ENCODE data around the gene COL20A1. TPM values are rescaled to one million over a fixed set of nuclear protein-coding genes. Genes with fewer than 3 reads are reported as not detected.

Gene COL20A1
- total and polyA plus RNA-seq, 8 donors: 0.53 to 2.4 TPM; not detected in 6

DNA sequence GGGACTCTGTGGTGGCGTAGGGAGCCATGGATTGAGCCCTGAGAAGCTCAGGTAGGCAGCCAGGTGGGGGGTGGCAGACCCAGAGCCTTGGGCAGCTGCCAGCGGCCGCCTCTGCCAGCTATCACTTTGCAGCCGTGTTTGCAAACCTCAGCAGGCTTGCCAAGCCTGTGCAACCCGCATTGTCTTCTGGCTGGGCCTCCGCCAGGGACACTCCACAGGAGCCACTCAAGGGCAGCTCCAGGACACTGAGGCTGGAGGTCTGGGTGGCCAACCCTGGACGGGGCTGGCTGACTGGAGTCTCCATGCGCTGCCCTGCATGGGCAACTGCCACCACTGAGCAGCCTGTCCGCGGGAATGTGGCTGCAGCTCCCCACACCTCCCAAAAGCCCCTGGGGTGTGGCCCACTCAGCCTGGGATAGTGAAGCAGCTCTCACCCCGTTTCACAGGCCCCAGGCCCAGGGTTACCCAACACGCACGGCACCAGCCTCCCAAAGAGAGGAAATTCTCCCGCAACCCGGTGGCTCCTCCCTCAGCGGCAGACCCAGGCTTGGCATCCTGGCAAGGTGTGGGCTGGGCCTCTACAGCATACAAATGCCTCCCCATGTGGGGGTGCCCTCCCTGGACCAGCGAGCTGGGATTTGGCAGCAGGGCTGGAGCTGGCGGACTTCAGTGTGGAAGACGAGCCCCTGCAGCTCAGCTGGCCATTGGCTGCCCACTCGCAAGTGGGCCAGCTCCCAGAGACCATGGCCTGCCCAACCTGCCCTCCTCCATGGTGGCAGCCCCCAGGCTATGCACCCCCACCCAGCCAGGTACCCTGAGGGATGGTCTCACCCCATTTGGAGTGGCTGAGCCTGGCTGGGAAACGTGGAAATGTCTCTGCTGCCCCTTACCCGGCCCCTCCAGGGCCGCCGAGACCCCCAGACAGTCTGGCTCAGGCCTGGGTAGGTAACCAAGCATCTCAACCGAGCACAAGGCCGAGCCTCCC lies 65.2 kb downstream of the COL20A1 start:
- H3K27me3 ChIP-seq: peaks cover 9 to 93% (median 48%) of the 10 kb centered on the region in 3 donors
- no peak overlapping the region for H3K4me3 ChIP-seq
- no peak overlapping the region for H3K27ac ChIP-seq
- peaks cover 0 to 22% (median 13%) of the 10 kb centered on the region in 4 donors for H3K4me1 ChIP-seq
- TF ChIP-seq, protein P1, sequence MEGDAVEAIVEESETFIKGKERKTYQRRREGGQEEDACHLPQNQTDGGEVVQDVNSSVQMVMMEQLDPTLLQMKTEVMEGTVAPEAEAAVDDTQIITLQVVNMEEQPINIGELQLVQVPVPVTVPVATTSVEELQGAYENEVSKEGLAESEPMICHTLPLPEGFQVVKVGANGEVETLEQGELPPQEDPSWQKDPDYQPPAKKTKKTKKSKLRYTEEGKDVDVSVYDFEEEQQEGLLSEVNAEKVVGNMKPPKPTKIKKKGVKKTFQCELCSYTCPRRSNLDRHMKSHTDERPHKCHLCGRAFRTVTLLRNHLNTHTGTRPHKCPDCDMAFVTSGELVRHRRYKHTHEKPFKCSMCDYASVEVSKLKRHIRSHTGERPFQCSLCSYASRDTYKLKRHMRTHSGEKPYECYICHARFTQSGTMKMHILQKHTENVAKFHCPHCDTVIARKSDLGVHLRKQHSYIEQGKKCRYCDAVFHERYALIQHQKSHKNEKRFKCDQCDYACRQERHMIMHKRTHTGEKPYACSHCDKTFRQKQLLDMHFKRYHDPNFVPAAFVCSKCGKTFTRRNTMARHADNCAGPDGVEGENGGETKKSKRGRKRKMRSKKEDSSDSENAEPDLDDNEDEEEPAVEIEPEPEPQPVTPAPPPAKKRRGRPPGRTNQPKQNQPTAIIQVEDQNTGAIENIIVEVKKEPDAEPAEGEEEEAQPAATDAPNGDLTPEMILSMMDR (IDR thresholded peaks at IDR 0.05): no peak
- TF ChIP-seq POLR2A (IDR thresholded peaks at IDR 0.05): no peak
- no peak for TF ChIP-seq EP300 (IDR thresholded peaks at IDR 0.05)
- TF ChIP-seq POLR2AphosphoS5 (IDR thresholded peaks at IDR 0.05): no peak
- H3K36me3 ChIP-seq: no peaks in the 10 kb centered on the region
- no peaks in the 10 kb centered on the region for H3K9me3 ChIP-seq
- DNase-seq: peak in 1 of 2 donors; percentile 69
- intact Hi-C loops (cut with DNase I; ENCODE audit: low total_unique reads): no loop called here
- WGBS, 5 donors: 40 to 60% (median 48%) methylated on average over 12 to 26 of the region's 26 CpGs

GRCh38 chr20:63359164-63359934 lies 66.4 kb downstream of the COL20A1 start:
- Histone ChIP-seq H3K27me3 (peaks cover 9 to 96% (median 53%) of the 10 kb centered on the region in 3 donors), H3K4me1 (peaks cover 0 to 22% (median 13%) of the 10 kb centered on the region in 4 donors), H3K27ac (no peak overlapping the region), H3K9me3 (no peaks in the 10 kb centered on the region), H3K4me3 (no peak overlapping the region), H3K36me3 (no peaks in the 10 kb centered on the region)
- 66 to 84% (median 68%) methylated on average over 23 to 42 of the region's 42 CpGs for WGBS, 5 donors
- no peak for DNase-seq
- TF ChIP-seq EP300 (IDR thresholded peaks at IDR 0.05) (no peak), POLR2A (IDR thresholded peaks at IDR 0.05) (no peak), POLR2AphosphoS5 (IDR thresholded peaks at IDR 0.05) (no peak)
- TF ChIP-seq, protein P1 (IDR thresholded peaks at IDR 0.05): no peak
- intact Hi-C loops (cut with DNase I; ENCODE audit: low total_unique reads): no loop called here

DNA sequence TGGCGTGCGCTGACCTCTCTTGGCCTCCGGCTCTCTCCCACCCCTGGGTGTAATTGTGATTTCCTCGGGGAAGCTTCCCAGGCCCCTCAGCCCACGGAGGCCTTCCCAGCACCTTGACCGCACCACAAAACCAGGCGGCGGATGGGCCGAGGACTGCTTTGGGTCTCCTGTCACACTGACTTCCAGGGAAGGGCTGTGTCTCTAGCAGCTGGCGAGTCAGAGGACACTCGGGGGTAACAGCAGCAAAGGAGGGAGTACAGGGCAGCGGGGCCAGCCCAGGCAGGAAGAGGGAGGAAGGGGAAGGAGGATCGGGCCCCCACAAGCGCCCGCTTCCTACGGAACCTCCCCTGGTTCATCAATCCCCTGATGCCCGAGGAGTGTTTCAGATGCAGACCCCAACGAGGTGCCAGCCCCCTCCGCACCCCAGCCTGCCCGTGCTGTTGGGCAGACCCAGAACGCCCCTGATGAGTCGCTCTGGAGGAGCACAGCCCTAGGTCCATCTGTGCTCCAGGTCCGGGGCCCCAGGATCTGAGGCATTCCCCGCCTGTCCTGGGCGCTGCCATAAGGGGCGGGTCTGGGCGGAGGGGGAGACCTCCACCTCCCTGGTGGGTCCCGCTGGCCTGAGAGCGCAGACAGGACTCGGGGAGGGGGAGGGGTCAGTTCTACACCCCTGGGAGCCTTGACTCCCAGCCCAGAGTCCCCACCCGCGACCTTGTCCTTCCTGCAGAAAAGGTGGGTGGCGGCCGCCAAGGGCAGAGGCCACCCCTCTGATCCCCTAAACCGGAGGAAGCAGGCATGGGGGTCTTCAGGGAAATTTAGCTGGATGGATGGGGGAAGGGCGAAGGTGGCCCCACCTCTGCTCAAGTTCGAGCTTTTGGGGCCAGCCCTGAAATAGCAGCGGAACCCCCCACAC lies 67.2 kb downstream of the COL20A1 start:
- Histone ChIP-seq H3K36me3 (no peaks in the 10 kb centered on the region), H3K4me1 (peaks cover 0 to 22% (median 13%) of the 10 kb centered on the region in 4 donors), H3K27ac (no peak overlapping the region), H3K9me3 (no peaks in the 10 kb centered on the region), H3K27me3 (peaks cover 9 to 96% (median 61%) of the 10 kb centered on the region in 3 donors), H3K4me3 (no peak overlapping the region)
- intact Hi-C loops (cut with DNase I; ENCODE audit: low total_unique reads): no loop called here
- WGBS, 5 donors: 19 to 29% (median 21%) methylated on average over 15 to 38 of the region's 38 CpGs
- DNase-seq: no peak
- TF ChIP-seq EP300 (IDR thresholded peaks at IDR 0.05): no peak
- TF ChIP-seq, protein P1 (IDR thresholded peaks at IDR 0.05): no peak
- TF ChIP-seq POLR2A (IDR thresholded peaks at IDR 0.05): no peak
- no peak for TF ChIP-seq POLR2AphosphoS5 (IDR thresholded peaks at IDR 0.05)

All from stomach (tissue), 9 donors.